HG02840 (cell line): Measurements from ENCODE around the gene PLA2G4F.

Source experiments
- ATAC-seq: cut with Tn5 transposase; IDR thresholded peaks from one replicate; pipeline ENCODE4 v1.9.1; 2021; ENCODE audit warnings: mild to moderate bottlenecking, moderate library complexity, moderate number of reproducible peaks; ENCODE audit not compliant: unreplicated experiment, low FRiP score

PLA2G4F gene

DNA sequence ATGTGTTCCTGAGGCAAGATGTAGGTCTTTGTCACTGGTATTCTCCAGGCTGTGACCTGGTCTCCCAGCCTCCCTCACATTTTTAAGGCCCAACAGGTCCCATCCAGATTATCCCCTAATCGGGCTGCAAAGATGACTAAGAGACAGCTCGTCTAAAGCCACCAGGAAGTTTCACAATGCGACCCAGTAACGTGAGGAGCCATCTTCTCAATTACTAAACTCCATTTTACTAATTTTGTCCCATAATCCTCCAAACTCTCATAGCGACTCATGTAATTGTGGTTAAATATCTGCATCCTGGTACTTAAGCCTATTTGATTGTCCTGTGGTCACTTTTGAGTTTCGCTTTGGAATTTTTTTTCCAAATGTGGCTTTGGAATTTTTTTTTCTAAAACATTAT lies 8.7 kb upstream of the PLA2G4F start:
- ATAC-seq, result no peak

GRCh38 chr15:42163947-42164550 lies 7.6 kb upstream of the PLA2G4F start:
- ATAC-seq, result no peak

DNA sequence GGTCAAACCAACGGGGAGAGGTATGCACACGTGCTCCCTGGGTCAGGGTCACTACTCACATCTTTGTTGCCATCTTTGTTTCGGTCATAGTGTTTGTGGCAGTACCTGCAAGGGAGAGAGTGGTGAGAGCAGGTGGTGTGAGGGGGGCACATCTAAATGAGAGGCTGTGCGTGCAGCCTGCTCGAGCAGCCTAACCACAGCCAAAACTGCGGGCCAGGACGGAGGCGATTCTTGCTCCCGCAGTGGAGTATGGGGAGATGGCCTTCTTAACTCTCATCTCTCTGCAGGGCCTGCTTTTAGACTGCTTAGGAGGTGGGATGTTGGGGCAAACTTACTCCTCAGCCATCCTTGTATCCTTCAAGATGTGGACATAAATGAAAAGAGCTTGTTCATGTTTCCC lies 6.9 kb upstream of the PLA2G4F start:
- no peak for ATAC-seq

- ATAC-seq, result no peak
Measured at GRCh38 chr15:42160136-42160535, 3.7 kb upstream of the PLA2G4F start.

DNA sequence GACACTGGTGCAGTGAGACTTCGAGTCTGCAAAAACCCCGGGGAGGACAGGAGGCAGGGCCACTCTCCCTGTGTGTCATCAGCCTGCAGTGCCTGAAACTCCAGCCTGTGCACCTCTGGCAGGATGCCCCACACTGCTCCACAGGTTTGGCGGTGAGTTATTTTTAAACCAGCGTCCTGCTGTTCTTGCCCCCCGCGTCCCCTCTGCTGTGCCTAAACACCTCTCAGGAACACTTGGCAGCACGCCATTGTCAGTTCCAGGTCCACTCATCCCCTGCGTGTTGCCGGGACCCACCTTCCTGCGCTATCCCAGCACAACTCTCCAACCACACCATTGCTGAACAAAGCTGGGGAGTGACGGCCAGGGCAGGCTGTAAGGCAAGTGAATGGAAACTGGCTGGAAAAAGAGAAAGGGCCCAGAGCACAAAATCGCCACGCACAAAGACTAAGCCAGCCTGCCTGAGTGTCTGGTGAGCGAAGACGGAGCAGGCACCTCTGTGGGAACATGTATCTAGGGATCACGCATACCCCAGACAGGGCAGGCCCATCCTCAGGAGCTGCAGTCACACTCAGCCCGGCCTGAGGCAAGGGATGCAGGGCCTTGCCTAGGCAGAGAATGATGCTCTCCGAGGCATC lies 3.1 kb upstream of the PLA2G4F start:
- no peak for ATAC-seq

- no peak for ATAC-seq
Measured at GRCh38 chr15:42158941-42159340, 2.5 kb upstream of the PLA2G4F start.

GRCh38 chr15:42157981-42158765 lies 1.7 kb upstream of the PLA2G4F start:
- no peak for ATAC-seq

- no peak for ATAC-seq
Measured at GRCh38 chr15:42157381-42157780, 945 bp upstream of the PLA2G4F start.

- ATAC-seq, result no peak
Measured at GRCh38 chr15:42155546-42156242, 742 bp downstream of the PLA2G4F start.

DNA sequence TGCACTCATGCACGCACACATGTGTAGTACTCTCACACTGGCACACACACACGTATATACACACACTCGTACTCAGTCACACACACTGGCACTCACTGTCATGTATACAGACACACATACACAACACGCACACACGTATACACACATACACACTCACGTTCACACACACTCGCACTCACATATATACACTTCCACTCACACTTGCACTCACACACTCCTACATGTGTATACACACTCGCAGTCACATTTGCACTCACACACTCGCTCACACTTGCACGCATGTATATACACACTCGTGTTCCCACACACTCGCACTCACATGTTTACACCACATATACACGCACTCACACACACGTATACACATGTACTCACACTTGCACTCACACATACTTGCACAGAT lies 1.5 kb downstream of the PLA2G4F start:
- ATAC-seq, result no peak

DNA sequence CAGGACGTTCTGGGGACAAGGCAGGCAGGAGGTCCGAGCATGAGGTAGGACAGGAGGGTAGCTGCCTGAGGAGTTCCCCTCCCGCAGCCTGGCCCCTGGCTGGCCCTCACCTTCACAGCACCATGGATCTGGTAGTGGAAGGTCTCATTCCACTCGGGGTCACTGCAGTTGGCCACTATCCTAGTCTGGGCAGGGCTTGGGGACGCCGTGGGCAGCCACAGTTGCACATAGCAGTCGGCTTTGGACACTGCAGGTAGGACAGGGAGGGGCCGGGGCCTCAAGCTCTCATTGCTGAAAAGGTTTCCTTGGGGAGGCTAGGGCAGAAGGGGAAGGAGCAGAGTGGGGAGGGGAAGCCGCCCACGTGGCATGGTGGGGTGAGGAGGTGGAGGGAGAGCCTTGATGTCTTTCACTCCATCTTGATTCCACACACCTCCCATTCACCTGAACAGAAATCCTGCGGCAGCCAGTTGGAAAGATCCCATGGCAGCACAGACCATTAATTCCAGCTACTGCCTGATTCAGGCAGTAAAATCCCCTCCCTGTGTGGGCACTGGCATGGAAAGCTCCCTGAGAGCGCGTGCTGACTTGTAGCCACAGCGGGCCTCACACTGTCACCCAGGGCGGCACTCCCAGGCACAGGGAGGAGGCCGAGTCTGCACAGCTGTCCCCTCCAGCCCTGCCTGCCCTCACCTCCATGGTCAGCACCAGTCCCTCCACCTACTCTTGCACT lies 2.1 kb downstream of the PLA2G4F start:
- no peak for ATAC-seq

DNA sequence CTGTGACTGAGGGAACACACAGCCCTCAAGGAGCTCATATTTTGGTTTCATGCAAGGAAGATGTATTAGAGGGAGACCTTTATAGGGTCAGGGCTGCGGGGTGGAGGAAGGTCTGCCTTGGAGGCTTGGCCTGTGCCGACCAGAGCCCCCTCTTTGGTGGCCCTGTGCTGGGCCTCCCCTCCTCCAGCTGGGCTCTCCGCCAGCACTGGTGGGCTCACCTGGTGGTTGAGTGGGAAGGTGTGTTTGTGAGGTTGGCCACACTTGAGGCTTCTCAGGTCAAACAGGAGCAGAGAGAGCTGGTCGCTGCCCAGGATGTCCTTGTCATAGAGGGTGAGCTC lies 2.6 kb downstream of the PLA2G4F start:
- ATAC-seq, result no peak

- no peak for ATAC-seq
Measured at GRCh38 chr15:42152921-42153698, 3.3 kb downstream of the PLA2G4F start.

DNA sequence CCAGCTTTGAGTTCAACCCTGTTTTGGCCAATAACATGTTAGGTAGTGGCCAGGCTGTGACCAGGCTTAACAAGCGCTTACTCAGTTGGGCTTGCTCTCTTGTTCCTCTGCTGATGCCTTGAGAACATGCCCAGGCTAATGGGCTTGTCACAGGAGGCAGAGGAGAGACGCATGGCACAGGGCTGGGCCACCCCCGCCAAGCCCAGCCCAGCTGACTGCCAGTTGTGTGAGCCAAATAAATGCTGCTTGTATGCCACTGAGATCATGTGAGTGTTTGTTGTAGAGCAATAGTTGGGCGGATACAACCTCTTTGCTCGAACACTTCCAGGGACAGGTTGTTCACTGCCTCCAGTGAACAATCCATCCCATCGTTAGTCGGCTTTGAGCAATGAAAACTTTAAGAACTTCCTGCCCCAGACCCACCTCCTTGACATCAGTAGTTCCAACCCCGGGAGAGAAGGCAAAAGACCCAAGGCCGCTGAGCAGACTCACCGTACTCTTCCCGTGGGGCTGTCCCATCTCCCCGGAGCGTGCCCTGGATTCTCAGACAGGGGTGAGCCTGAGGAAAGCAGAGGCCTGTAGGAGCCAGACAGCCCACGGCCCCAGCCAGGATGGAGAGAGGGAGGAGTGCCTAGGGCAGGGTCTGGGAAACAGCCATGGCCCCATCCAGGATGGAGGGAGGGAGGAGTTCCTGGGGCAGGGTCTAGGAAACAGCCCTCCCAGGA lies 4.1 kb downstream of the PLA2G4F start:
- ATAC-seq, result no peak

- no peak for ATAC-seq
Measured at GRCh38 chr15:42151736-42152135, 4.7 kb downstream of the PLA2G4F start.

GRCh38 chr15:42151141-42151561 lies 5.3 kb downstream of the PLA2G4F start:
- no peak for ATAC-seq

GRCh38 chr15:42150219-42150970 lies 6.0 kb downstream of the PLA2G4F start:
- no peak for ATAC-seq

- ATAC-seq, result no peak
Measured at GRCh38 chr15:42149493-42150218, 6.8 kb downstream of the PLA2G4F start.
